Measurements from ENCODE around the gene SAPCD1.
"Not testable (repeated sequence)": the region's sequence is repeated elsewhere in the genome, so short reads cannot be mapped to it uniquely, and the experiment has no call there.

SAPCD1 gene

GRCh38 chr6:31778999-31779885 lies 16.8 kb downstream of the SAPCD1 start:
- Mint-ChIP-seq H3K4me1 (peaks cover 26% of the 10 kb centered on the region), H3K9me3 (no peaks in the 10 kb centered on the region), H3K36me3 (peaks cover 9% of the 10 kb centered on the region), H3K27me3 (no peaks in the 10 kb centered on the region), H3K4me3 (no peak overlapping the region), H3K27ac (no peak overlapping the region)

- Mint-ChIP-seq H3K9me3 (no peaks in the 10 kb centered on the region), H3K4me3 (no peak overlapping the region), H3K36me3 (peaks cover 9% of the 10 kb centered on the region), H3K27ac (no peak overlapping the region), H3K4me1 (peaks cover 26% of the 10 kb centered on the region), H3K27me3 (no peaks in the 10 kb centered on the region)
Observed at GRCh38 chr6:31779908-31780307, 17.5 kb downstream of the SAPCD1 start.

GRCh38 chr6:31780507-31781243 lies 18.2 kb downstream of the SAPCD1 start:
- no peaks in the 10 kb centered on the region for H3K27me3 Mint-ChIP-seq
- H3K9me3 Mint-ChIP-seq: no peaks in the 10 kb centered on the region
- H3K36me3 Mint-ChIP-seq: peaks cover 9% of the 10 kb centered on the region
- no peak overlapping the region for H3K4me3 Mint-ChIP-seq
- no peak overlapping the region for H3K27ac Mint-ChIP-seq
- H3K4me1 Mint-ChIP-seq: peaks cover 22% of the 10 kb centered on the region

GRCh38 chr6:31781244-31782125 lies 19.0 kb downstream of the SAPCD1 start:
- H3K27ac Mint-ChIP-seq: no peak overlapping the region
- no peaks in the 10 kb centered on the region for H3K9me3 Mint-ChIP-seq
- peaks cover 10% of the 10 kb centered on the region for H3K36me3 Mint-ChIP-seq
- H3K4me1 Mint-ChIP-seq: peaks cover 14% of the 10 kb centered on the region
- H3K27me3 Mint-ChIP-seq: no peaks in the 10 kb centered on the region
- H3K4me3 Mint-ChIP-seq: no peak overlapping the region

- Mint-ChIP-seq H3K9me3 (no peaks in the 10 kb centered on the region), H3K4me1 (peaks cover 6% of the 10 kb centered on the region), H3K4me3 (no peak overlapping the region), H3K27ac (no peak overlapping the region), H3K36me3 (peaks cover 12% of the 10 kb centered on the region), H3K27me3 (no peaks in the 10 kb centered on the region)
Observed at GRCh38 chr6:31782126-31782855, 19.8 kb downstream of the SAPCD1 start.

GRCh38 chr6:31784098-31784925 lies 21.9 kb downstream of the SAPCD1 start:
- Mint-ChIP-seq H3K4me3 (no peak overlapping the region), H3K36me3 (peaks cover 14% of the 10 kb centered on the region), H3K27me3 (no peaks in the 10 kb centered on the region), H3K27ac (no peak overlapping the region), H3K4me1 (no peaks in the 10 kb centered on the region), H3K9me3 (no peaks in the 10 kb centered on the region)

GRCh38 chr6:31785475-31785874 lies 23.0 kb downstream of the SAPCD1 start:
- H3K27me3 Mint-ChIP-seq: no peaks in the 10 kb centered on the region
- no peak overlapping the region for H3K4me3 Mint-ChIP-seq
- H3K4me1 Mint-ChIP-seq: peaks cover under 1% of the 10 kb centered on the region
- no peak overlapping the region for H3K27ac Mint-ChIP-seq
- H3K36me3 Mint-ChIP-seq: peaks cover 14% of the 10 kb centered on the region
- H3K9me3 Mint-ChIP-seq: no peaks in the 10 kb centered on the region

GRCh38 chr6:31791324-31792089 lies 29.1 kb downstream of the SAPCD1 start:
- no peaks in the 10 kb centered on the region for H3K9me3 Mint-ChIP-seq
- H3K27me3 Mint-ChIP-seq: no peaks in the 10 kb centered on the region
- peaks cover 21% of the 10 kb centered on the region for H3K4me1 Mint-ChIP-seq
- H3K36me3 Mint-ChIP-seq: peaks cover 9% of the 10 kb centered on the region
- H3K27ac Mint-ChIP-seq: no peak overlapping the region
- no peak overlapping the region for H3K4me3 Mint-ChIP-seq

GRCh38 chr6:31792090-31792374 lies 29.6 kb downstream of the SAPCD1 start:
- Mint-ChIP-seq H3K9me3 (no peaks in the 10 kb centered on the region), H3K27me3 (no peaks in the 10 kb centered on the region), H3K36me3 (peaks cover 7% of the 10 kb centered on the region), H3K27ac (no peak overlapping the region), H3K4me1 (peaks cover 24% of the 10 kb centered on the region), H3K4me3 (no peak overlapping the region)

GRCh38 chr6:31792761-31793171 lies 30.3 kb downstream of the SAPCD1 start:
- H3K9me3 Mint-ChIP-seq: no peaks in the 10 kb centered on the region
- no peaks in the 10 kb centered on the region for H3K27me3 Mint-ChIP-seq
- H3K27ac Mint-ChIP-seq: peak overlapping the region; percentile 41
- peaks cover 7% of the 10 kb centered on the region for H3K36me3 Mint-ChIP-seq
- H3K4me3 Mint-ChIP-seq: peak overlapping the region; percentile 36
- H3K4me1 Mint-ChIP-seq: peaks cover 31% of the 10 kb centered on the region

- Mint-ChIP-seq H3K4me3 (peak overlapping the region; percentile 94), H3K4me1 (peaks cover 38% of the 10 kb centered on the region), H3K27ac (peak overlapping the region; percentile 88)
- not testable (repeated sequence) for H3K36me3 Mint-ChIP-seq, H3K9me3 Mint-ChIP-seq, H3K27me3 Mint-ChIP-seq
Observed at GRCh38 chr6:31793927-31794245, 31.4 kb downstream of the SAPCD1 start.

GRCh38 chr6:31794294-31794865 lies 31.9 kb downstream of the SAPCD1 start:
- Mint-ChIP-seq H3K27me3 (no peaks in the 10 kb centered on the region), H3K9me3 (no peaks in the 10 kb centered on the region), H3K27ac (peak overlapping the region; percentile 88), H3K4me3 (peak overlapping the region; percentile 94), H3K36me3 (peaks cover 5% of the 10 kb centered on the region), H3K4me1 (peaks cover 38% of the 10 kb centered on the region)

- Mint-ChIP-seq H3K36me3 (peaks cover 5% of the 10 kb centered on the region), H3K27me3 (no peaks in the 10 kb centered on the region), H3K4me3 (peak overlapping the region; percentile 94), H3K9me3 (no peaks in the 10 kb centered on the region), H3K4me1 (peaks cover 38% of the 10 kb centered on the region), H3K27ac (peak overlapping the region; percentile 100)
Observed at GRCh38 chr6:31794866-31795615, 32.6 kb downstream of the SAPCD1 start.
